ENCODE data around the gene TGFBR2. TPM values are rescaled to one million over a fixed set of nuclear protein-coding genes. Genes with fewer than 3 reads are reported as not detected.

Gene TGFBR2
- polyA plus RNA-seq, 1 of the 3 experiments (the other 2 are of a cell fraction): 48.3 TPM

- Histone ChIP-seq H3K9me2 (no peaks in the 10 kb centered on the region), H3F3A (replicated peaks; ENCODE audit: insufficient read depth) (no peaks in the 10 kb centered on the region), H2AFZ (ENCODE audit: low read depth) (no peak overlapping the region), H4K20me1 (ENCODE audit: insufficient read depth) (no peaks in the 10 kb centered on the region), H3K9ac (no peak overlapping the region), H3K36me3 (replicated peaks in 1 of 2; ENCODE audit: control insufficient read depth in 1 of 2, insufficient read depth in 2 of 2, low read length in 1 of 2) (peaks cover 47 to 97% of the 10 kb centered on the region in 2 experiments), H3K4me2 (no peak overlapping the region), H3K27ac (ENCODE audit: low read depth in 2 of 2, low read length in 1 of 2) (no peak overlapping the region), H3K27me3 (ENCODE audit: insufficient read depth) (no peaks in the 10 kb centered on the region), H3K4me3 (ENCODE audit: low read depth in 2 of 2, low read length in 1 of 2) (no peak overlapping the region), H3K4me1 (ENCODE audit: control insufficient read depth in 1 of 2, insufficient read depth in 2 of 2, low read depth in 1 of 2, low read length in 1 of 2) (peaks cover 0 to 27% of the 10 kb centered on the region in 2 experiments; a peak in 1 of 4 replicates), H3K79me2 (ENCODE audit: insufficient read depth) (peaks cover 60% of the 10 kb centered on the region), H3K9me3 (no peaks in the 10 kb centered on the region)
- ChIA-PET POLR2A (no interaction called here), CTCF (interaction anchor here (1.4 kb wide), 1 partner anchor 12 kb away, joined by 3 read pairs; no protein-coding TSS in a partner anchor)
- DNase-seq: no peak
- TF ChIP-seq FOSL2 (IDR thresholded peaks at IDR 0.05; ENCODE audit: borderline replicate concordance, low read depth) (no peak), FOXM1 (IDR thresholded peaks at IDR 0.05; ENCODE audit: low read depth) (no peak), NRF1 (IDR thresholded peaks at IDR 0.05; ENCODE audit: low read depth, low read length) (no peak), FOXJ3 (CRISPR knock-in tag; IDR thresholded peaks at IDR 0.05) (no peak), SIN3A (IDR thresholded peaks at IDR 0.05; ENCODE audit: borderline replicate concordance, low read depth, low read length) (no peak), RCOR1 (IDR thresholded peaks at IDR 0.05; ENCODE audit: low read length) (no peak), NFIC (IDR thresholded peaks at IDR 0.05; ENCODE audit: borderline replicate concordance) (no peak), YY1 (IDR thresholded peaks at IDR 0.05; ENCODE audit: low read depth) (no peak)
- 97% methylated on average over 2 of the region's 2 CpGs for WGBS (ENCODE audit: low lambda C conversion rate)
Observed at GRCh38 chr3:30650348-30650995, 44.1 kb downstream of the TGFBR2 start.

GRCh38 chr3:30654269-30654668, 47.9 kb downstream of the TGFBR2 start:
- Histone ChIP-seq H3K9ac (no peak overlapping the region), H3K27me3 (ENCODE audit: insufficient read depth) (no peaks in the 10 kb centered on the region), H3K36me3 (replicated peaks in 1 of 2; ENCODE audit: control insufficient read depth in 1 of 2, insufficient read depth in 2 of 2, low read length in 1 of 2) (peaks cover 33 to 76% of the 10 kb centered on the region in 2 experiments), H3K9me3 (no peaks in the 10 kb centered on the region), H3K27ac (ENCODE audit: low read depth in 2 of 2, low read length in 1 of 2) (no peak overlapping the region), H2AFZ (ENCODE audit: low read depth) (no peak overlapping the region), H3K9me2 (no peaks in the 10 kb centered on the region), H3K79me2 (ENCODE audit: insufficient read depth) (peaks cover 55% of the 10 kb centered on the region), H3F3A (replicated peaks; ENCODE audit: insufficient read depth) (peaks cover 30% of the 10 kb centered on the region), H3K4me1 (ENCODE audit: control insufficient read depth in 1 of 2, insufficient read depth in 2 of 2, low read depth in 1 of 2, low read length in 1 of 2) (peaks cover 10 to 49% of the 10 kb centered on the region in 2 experiments), H3K4me2 (no peak overlapping the region), H3K4me3 (ENCODE audit: low read depth in 2 of 2, low read length in 1 of 2) (no peak overlapping the region), H4K20me1 (ENCODE audit: insufficient read depth) (no peaks in the 10 kb centered on the region)
- TF ChIP-seq TEAD4 (IDR thresholded peaks at IDR 0.05; ENCODE audit: borderline replicate concordance, insufficient read depth): no peak
- no peak for TF ChIP-seq USF1 (IDR thresholded peaks at IDR 0.05; ENCODE audit: borderline replicate concordance, low read depth)
- ChIA-PET CTCF (no interaction called here), POLR2A (no interaction called here)
- DNase-seq: no peak
- WGBS (ENCODE audit: low lambda C conversion rate): 100% methylated on average over 1 of the region's 1 CpG

GRCh38 chr3:30655187-30655812, 48.9 kb downstream of the TGFBR2 start:
- peaks cover 40% of the 10 kb centered on the region for H3F3A ChIP-seq (replicated peaks; ENCODE audit: insufficient read depth)
- H3K4me1 ChIP-seq (ENCODE audit: control insufficient read depth in 1 of 2, insufficient read depth in 2 of 2, low read depth in 1 of 2, low read length in 1 of 2): peaks cover 13 to 59% of the 10 kb centered on the region in 2 experiments
- peaks cover 57% of the 10 kb centered on the region for H3K79me2 ChIP-seq (ENCODE audit: insufficient read depth)
- H3K36me3 ChIP-seq (replicated peaks in 1 of 2; ENCODE audit: control insufficient read depth in 1 of 2, insufficient read depth in 2 of 2, low read length in 1 of 2): peaks cover 25 to 68% of the 10 kb centered on the region in 2 experiments
- H4K20me1 ChIP-seq (ENCODE audit: insufficient read depth): no peaks in the 10 kb centered on the region
- CTCF ChIA-PET: interaction anchor here (0.6 to 1.2 kb wide), 3 partner anchors 19 to 38 kb away, joined by 3 read pairs; no protein-coding TSS in a partner anchor
- no peaks in the 10 kb centered on the region for H3K9me2 ChIP-seq
- no peaks in the 10 kb centered on the region for H3K9me3 ChIP-seq
- H3K27me3 ChIP-seq (ENCODE audit: insufficient read depth): no peaks in the 10 kb centered on the region
- H3K9ac ChIP-seq: no peak overlapping the region
- TF ChIP-seq ZBTB33 (IDR thresholded peaks at IDR 0.05; ENCODE audit: borderline replicate concordance, low read depth) (no peak), RAD21 (IDR thresholded peaks at IDR 0.05; ENCODE audit: low read length) (no peak), TEAD4 (IDR thresholded peaks at IDR 0.05; ENCODE audit: borderline replicate concordance, insufficient read depth) (no peak), CHD2 (IDR thresholded peaks at IDR 0.05; ENCODE audit: low read length, partially characterized antibody) (no peak), RXRA (IDR thresholded peaks at IDR 0.05; ENCODE audit: borderline replicate concordance, low read depth) (no peak), GATA2 (CRISPR knock-in tag; IDR thresholded peaks at IDR 0.05) (no peak), EP300 (IDR thresholded peaks at IDR 0.05; ENCODE audit: borderline replicate concordance in 1 of 2, low read depth in 1 of 2, low read length in 1 of 2) (no peak), FOSL2 (IDR thresholded peaks at IDR 0.05; ENCODE audit: borderline replicate concordance, low read depth) (no peak), RCOR1 (IDR thresholded peaks at IDR 0.05; ENCODE audit: low read length) (no peak), USF2 (IDR thresholded peaks at IDR 0.05; ENCODE audit: borderline replicate concordance, low read depth, low read length) (no peak)
- no peak overlapping the region for H3K4me2 ChIP-seq
- WGBS (ENCODE audit: low lambda C conversion rate): 95% methylated on average over 5 of the region's 5 CpGs
- POLR2A ChIA-PET: no interaction called here
- H3K4me3 ChIP-seq (ENCODE audit: low read depth in 2 of 2, low read length in 1 of 2): no peak overlapping the region
- no peak for DNase-seq
- no peak overlapping the region for H2AFZ ChIP-seq (ENCODE audit: low read depth)
- no peak overlapping the region for H3K27ac ChIP-seq (ENCODE audit: low read depth in 2 of 2, low read length in 1 of 2)
